Activated T-helper 2 cell treated with anti-CD3 and anti-CD28 coated beads, Interferon-gamma antibody, Interleukin-2, Interleukin-4, amounts not matched to agents 10 μg/mL and 5 μg/mL and 100 μg/mL, durations not matched to agents 14 hours and 24 hours and 36 hours (primary cell): ENCODE results near the gene OR10P1. TPM values are rescaled to one million over a fixed set of nuclear protein-coding genes. Genes with fewer than 3 reads are reported as not detected.

Source experiments
- DNase-seq: peaks from one replicate; pipeline ENCODE4 v3.0.0; 2021; ENCODE audit warnings: low spot score
- H3K27ac Mint-ChIP-seq: one replicate; pipeline ENCODE4 v1.8.0; 2021; ENCODE audit warnings: mixed read lengths
- H3K27me3 Mint-ChIP-seq: one replicate; pipeline ENCODE4 v1.8.0; 2021; ENCODE audit warnings: low read depth, mixed read lengths
- H3K36me3 Mint-ChIP-seq: one replicate; pipeline ENCODE4 v1.8.0; 2021; ENCODE audit warnings: low read depth, mixed read lengths
- H3K4me1 Mint-ChIP-seq: one replicate; pipeline ENCODE4 v1.8.0; 2021; ENCODE audit warnings: low read depth, mixed read lengths
- H3K4me3 Mint-ChIP-seq: one replicate; pipeline ENCODE4 v1.8.0; 2021; ENCODE audit warnings: low read depth, mild to moderate bottlenecking, moderate library complexity, mixed read lengths
- H3K9me3 Mint-ChIP-seq: one replicate; pipeline ENCODE4 v1.8.0; 2021; ENCODE audit warnings: mixed read lengths
- intact Hi-C: fragments of 100-400 bp; cut with micrococcal nuclease; formaldehyde crosslinking; loops from one replicate; pipeline ENCODE4 v1.15.1; 2023
- total RNA-seq: library from RNA; stranded (reverse); gene quantifications from 2 replicates; pipeline ENCODE4 v1.2.3, GENCODE V29; 2022

The OR10P1 gene
- total RNA-seq, 1 donor from 2014 or later, result not detected

DNA sequence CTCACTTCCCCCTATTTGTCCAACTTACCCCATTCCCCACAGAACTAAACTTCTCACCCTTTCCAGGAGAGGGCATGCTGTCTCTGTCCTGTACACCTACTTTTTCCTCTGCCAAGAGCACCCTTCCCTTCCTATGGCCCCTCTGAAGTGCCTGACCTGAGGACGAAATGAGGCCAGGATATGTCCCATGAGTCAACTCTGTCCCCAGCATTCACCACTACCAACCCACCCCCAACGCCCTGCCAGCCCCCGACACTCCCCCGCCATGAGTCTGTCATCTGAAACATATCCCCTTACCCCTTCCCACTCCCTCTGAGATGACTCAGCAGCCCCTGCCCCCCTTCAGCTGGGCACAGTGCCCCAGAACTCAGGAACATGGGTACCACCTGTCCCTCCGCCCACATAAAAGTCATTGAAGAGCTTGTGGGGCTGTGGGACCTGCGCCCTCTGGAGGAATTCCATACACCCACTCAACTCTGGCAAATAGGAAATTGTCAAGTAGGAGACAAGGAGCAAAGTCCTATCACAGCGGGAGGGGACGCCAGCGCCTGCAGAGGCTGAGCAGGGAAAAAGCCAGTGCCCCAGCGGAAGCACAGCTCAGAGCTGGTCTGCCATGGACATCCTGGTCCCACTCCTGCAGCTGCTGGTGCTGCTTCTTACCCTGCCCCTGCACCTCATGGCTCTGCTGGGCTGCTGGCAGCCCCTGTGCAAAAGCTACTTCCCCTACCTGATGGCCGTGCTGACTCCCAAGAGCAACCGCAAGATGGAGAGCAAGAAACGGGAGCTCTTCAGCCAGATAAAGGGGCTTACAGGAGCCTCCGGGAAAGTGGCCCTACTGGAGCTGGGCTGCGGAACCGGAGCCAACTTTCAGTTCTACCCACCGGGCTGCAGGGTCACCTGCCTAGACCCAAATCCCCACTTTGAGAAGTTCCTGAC is 44.7 kb downstream of the OR10P1 start:
- intact Hi-C loops, result no loop called here
- Mint-ChIP-seq H3K9me3 (no peaks in the 10 kb centered on the region), H3K27me3 (peaks cover 18% of the 10 kb centered on the region), H3K4me1 (peaks cover 2% of the 10 kb centered on the region), H3K36me3 (no peaks in the 10 kb centered on the region), H3K27ac (no peak overlapping the region), H3K4me3 (no peak overlapping the region)
- DNase-seq, result no peak

DNA sequence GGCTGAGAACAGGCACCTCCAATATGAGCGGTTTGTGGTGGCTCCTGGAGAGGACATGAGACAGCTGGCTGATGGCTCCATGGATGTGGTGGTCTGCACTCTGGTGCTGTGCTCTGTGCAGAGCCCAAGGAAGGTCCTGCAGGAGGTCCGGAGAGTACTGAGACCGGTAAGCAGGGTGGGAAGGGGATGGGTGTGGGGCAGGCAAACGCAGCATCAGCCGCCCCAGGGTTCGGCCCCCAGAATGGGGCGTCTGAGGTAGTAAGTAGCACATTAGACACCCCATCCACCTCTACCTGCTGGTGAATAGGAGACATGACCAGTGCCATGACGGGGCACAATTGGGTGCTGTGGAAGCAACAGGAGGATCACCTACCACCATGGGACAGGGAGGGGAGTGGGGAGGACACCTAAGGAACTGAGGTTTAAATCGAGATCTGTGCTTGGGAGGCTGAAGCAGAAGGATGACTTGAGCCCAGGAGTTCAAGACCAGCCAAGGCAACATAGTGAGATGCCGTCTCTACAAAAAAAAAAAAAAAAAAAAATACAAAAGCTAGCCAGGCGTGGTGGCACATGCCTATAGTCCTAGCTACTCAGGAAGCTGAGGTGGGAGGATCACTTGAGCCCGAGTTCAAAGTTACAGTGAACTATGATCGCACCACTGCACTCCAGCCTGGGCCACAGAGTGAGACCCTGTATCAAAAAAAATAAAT is 45.5 kb downstream of the OR10P1 start:
- Mint-ChIP-seq H3K4me1 (peaks cover 2% of the 10 kb centered on the region), H3K4me3 (no peak overlapping the region), H3K36me3 (no peaks in the 10 kb centered on the region), H3K9me3 (no peaks in the 10 kb centered on the region), H3K27ac (no peak overlapping the region), H3K27me3 (peaks cover 16% of the 10 kb centered on the region)
- intact Hi-C loops, result no loop called here
- DNase-seq, result no peak

DNA sequence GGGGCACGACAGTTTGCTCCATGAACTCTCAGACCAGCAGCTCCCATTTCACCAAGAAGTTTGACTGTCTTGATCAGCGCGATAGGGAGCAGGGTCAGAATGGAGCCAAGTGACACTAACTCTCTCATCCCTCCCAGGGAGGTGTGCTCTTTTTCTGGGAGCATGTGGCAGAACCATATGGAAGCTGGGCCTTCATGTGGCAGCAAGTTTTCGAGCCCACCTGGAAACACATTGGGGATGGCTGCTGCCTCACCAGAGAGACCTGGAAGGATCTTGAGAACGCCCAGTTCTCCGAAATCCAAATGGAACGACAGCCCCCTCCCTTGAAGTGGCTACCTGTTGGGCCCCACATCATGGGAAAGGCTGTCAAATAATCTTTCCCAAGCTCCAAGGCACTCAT is 47.0 kb downstream of the OR10P1 start:
- Mint-ChIP-seq H3K36me3 (no peaks in the 10 kb centered on the region), H3K9me3 (no peaks in the 10 kb centered on the region), H3K4me1 (peaks cover 6% of the 10 kb centered on the region), H3K27ac (no peak overlapping the region), H3K27me3 (peaks cover 16% of the 10 kb centered on the region), H3K4me3 (no peak overlapping the region)
- intact Hi-C loops, result no loop called here
- no peak for DNase-seq

DNA sequence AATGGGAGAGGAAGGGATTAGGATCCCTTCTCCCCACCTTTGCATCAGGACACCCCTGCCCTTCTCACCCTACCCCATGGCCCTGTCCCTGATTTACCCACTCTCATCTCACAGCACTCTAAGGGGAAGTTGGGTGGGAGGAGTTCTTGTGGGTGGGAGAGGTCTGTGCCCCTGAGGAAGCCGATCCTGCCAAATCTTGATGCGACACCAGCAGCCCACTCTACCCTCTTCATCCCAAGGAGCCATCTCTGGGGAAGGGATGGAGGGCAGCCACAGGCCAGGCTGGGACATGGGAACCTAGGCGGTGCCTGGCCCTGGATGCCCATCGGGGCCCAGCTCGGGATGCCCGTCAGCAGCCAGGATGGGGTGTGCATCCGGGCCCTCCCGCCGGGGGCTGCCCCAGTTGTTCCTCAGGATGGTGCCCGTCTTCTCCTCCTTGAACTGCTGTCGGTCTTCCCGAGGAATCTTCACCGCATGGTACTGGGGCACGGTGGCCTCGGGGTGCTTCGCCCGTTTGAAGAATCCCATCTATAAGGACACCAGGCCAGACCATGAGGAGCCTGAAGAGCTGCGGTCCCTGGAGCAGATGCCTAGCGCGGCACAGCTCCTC is 48.2 kb downstream of the OR10P1 start:
- Mint-ChIP-seq H3K27ac (no peak overlapping the region), H3K27me3 (peaks cover 13% of the 10 kb centered on the region), H3K4me1 (peaks cover 6% of the 10 kb centered on the region), H3K4me3 (no peak overlapping the region), H3K36me3 (no peaks in the 10 kb centered on the region), H3K9me3 (no peaks in the 10 kb centered on the region)
- intact Hi-C loops, result no loop called here
- DNase-seq, result no peak

DNA sequence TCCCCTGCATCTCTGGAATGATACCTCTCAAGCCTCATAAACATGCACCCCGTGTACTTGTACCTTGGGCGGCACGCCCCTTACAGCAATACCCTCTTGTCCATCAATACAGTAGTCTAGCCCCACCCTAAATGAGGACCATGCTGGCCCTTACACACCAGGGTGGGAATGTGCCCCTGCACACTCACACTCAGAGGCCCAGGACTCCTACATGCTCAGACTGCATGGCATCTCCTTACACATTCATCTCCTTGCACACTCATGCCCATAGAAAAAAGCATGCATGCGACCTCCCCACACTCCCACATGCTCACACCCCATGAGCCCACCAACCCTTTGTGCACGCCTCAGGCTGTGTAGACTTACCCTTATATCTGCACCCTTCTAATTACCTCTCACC is 49.0 kb downstream of the OR10P1 start:
- no peaks in the 10 kb centered on the region for H3K9me3 Mint-ChIP-seq
- H3K4me3 Mint-ChIP-seq, result no peak overlapping the region
- H3K27me3 Mint-ChIP-seq, result peaks cover 12% of the 10 kb centered on the region
- no peak overlapping the region for H3K27ac Mint-ChIP-seq
- no peaks in the 10 kb centered on the region for H3K36me3 Mint-ChIP-seq
- H3K4me1 Mint-ChIP-seq, result peaks cover 6% of the 10 kb centered on the region
- intact Hi-C loops, result no loop called here
- no peak for DNase-seq

DNA sequence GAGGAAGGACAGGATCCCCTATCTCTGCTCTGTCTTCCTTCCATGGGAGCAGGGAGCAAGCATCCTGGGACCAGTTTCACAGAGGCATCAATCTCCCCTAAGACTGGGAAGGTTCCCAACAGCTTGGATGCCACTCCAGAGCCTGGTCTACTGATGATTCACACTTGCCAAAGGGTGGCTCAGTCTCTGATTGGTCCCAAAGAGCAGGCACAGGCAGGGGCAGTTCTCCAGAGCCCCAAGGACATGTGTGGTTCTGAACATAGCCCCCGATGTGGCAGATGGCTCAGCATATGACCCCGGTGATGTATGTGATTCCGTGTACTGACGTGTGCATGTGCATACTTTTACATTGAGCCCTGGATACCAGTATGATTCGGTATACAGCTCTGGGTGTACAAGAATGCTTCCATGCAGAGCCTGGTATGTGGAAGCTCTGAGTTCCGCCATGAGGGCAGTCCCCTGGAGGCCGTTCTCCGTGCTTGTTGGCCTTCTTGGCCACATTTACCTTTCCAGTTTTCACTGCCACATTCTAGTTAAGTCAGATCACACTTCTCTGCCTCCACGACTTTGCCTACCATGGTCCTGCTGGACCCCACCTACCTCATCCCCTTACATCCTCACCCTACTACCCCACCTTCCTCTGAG is 49.8 kb downstream of the OR10P1 start:
- Mint-ChIP-seq H3K4me3 (no peak overlapping the region), H3K27ac (no peak overlapping the region), H3K36me3 (no peaks in the 10 kb centered on the region), H3K27me3 (peaks cover 5% of the 10 kb centered on the region), H3K9me3 (no peaks in the 10 kb centered on the region), H3K4me1 (peaks cover 3% of the 10 kb centered on the region)
- DNase-seq, result no peak
- intact Hi-C loops, result no loop called here

Other genes starting within 250 kb of the OR10P1 start
- not detected in 2 replicates for gene OR6C65, start 236.4 kb upstream of the OR10P1 start, total RNA-seq
- gene OR6C76, start 210.6 kb upstream of the OR10P1 start, total RNA-seq, result not detected in 2 replicates
- not detected in 2 replicates for gene OR6C2, start 192.8 kb upstream of the OR10P1 start, total RNA-seq
- 0.32 TPM in 1 of 2 replicates, not detected in the other for gene OR6C70, start 166.8 kb upstream of the OR10P1 start, total RNA-seq
- not detected in 2 replicates for gene OR6C68, start 144.5 kb upstream of the OR10P1 start, total RNA-seq
- not detected in 2 replicates for gene OR6C4, start 87.3 kb upstream of the OR10P1 start, total RNA-seq
- 0.11 TPM in 1 of 2 replicates, not detected in the other for gene OR2AP1, start 64.4 kb upstream of the OR10P1 start, total RNA-seq
- gene ITGA7, start 71.0 kb downstream of the OR10P1 start, total RNA-seq, result 0.94 and 1.9 TPM in 2 replicates
- gene BLOC1S1, start 79.2 kb downstream of the OR10P1 start, total RNA-seq, result 72.3 and 73.9 TPM in 2 replicates
- gene RDH5, start 83.5 kb downstream of the OR10P1 start, total RNA-seq, result 6.5 and 8.1 TPM in 2 replicates
- gene CD63, start 92.1 kb downstream of the OR10P1 start, total RNA-seq, result 230 and 236 TPM in 2 replicates
- 15.3 and 15.4 TPM in 2 replicates for gene GDF11, start 106.2 kb downstream of the OR10P1 start, total RNA-seq
- gene SARNP, start 180.8 kb downstream of the OR10P1 start, total RNA-seq, result 78.3 and 82.2 TPM in 2 replicates
- gene ORMDL2, start 181.1 kb downstream of the OR10P1 start, total RNA-seq, result 58.6 and 59.2 TPM in 2 replicates
- gene DNAJC14, start 192.7 kb downstream of the OR10P1 start, total RNA-seq, result 34.8 and 35.2 TPM in 2 replicates
- gene MMP19, start 206.0 kb downstream of the OR10P1 start, total RNA-seq, result not detected in 2 replicates